NCI-H510A treated with DMSO at 0.1 percent for 48 hours (cell line): ENCODE data around the gene LRWD1.
"Not testable (repeated sequence)": the region's sequence is repeated elsewhere in the genome, so short reads cannot be mapped to it uniquely, and the experiment has no call there.

Source experiments
- DNase-seq: peaks from one replicate; lab custom pipeline; 2025; lab: John Stamatoyannopoulos, UW

The LRWD1 gene

GRCh38 chr7:102444961-102445673, 19.7 kb upstream of the LRWD1 start:
- DNase-seq: no peak

DNA sequence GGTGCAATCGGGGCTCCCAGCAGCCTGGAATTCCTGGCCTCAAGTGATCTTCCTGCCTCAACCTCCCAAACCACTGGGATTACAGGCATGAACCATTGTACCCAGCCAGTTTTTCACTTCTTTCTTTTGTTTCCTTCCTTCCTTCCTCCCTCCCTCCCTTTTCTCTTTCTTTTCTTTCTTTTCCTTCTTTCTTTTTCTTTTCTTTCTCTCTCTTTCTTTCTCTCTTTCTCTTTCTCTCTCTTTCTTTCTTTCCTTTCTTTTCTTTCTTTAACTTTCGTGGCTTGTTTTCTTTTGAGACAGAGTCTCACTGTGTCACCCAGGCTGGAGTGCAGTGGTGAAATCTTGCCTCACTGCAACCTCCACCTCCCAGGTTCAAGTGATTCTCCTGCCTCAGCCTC, 19.1 kb upstream of the LRWD1 start:
- DNase-seq: no peak

DNA sequence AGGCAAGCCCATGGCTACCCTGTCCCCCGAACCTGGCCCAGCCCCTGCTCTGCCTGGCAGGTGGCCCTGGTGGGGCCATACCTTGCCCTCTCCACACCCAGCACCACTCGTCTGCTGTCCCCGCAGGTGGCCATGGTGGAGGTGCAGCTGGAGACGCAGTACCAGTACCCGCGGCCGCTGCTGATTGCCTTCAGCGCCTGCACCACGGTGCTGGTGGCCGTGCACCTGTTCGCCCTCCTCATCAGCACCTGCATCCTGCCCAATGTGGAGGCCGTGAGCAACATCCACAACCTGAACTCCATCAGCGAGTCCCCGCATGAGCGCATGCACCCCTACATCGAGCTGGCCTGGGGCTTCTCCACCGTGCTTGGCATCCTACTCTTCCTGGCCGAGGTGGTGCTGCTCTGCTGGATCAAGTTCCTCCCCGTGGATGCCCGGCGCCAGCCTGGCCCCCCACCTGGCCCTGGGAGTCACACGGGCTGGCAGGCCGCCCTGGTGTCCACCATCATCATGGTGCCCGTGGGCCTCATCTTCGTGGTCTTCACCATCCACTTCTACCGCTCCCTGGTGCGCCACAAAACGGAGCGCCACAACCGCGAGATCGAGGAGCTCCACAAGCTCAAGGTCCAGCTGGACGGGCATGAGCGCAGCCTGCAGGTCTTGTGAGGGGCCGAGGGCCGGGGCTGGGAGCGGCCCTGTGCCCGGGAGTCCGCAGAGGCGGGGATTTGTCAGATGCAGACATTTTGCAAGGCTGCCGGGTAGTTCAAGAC, 18.2 kb upstream of the LRWD1 start:
- no peak for DNase-seq

GRCh38 chr7:102447311-102447710, 17.5 kb upstream of the LRWD1 start:
- no peak for DNase-seq

GRCh38 chr7:102449136-102449535, 15.6 kb upstream of the LRWD1 start:
- DNase-seq: no peak

GRCh38 chr7:102450242-102450641, 14.5 kb upstream of the LRWD1 start:
- DNase-seq: no peak

DNA sequence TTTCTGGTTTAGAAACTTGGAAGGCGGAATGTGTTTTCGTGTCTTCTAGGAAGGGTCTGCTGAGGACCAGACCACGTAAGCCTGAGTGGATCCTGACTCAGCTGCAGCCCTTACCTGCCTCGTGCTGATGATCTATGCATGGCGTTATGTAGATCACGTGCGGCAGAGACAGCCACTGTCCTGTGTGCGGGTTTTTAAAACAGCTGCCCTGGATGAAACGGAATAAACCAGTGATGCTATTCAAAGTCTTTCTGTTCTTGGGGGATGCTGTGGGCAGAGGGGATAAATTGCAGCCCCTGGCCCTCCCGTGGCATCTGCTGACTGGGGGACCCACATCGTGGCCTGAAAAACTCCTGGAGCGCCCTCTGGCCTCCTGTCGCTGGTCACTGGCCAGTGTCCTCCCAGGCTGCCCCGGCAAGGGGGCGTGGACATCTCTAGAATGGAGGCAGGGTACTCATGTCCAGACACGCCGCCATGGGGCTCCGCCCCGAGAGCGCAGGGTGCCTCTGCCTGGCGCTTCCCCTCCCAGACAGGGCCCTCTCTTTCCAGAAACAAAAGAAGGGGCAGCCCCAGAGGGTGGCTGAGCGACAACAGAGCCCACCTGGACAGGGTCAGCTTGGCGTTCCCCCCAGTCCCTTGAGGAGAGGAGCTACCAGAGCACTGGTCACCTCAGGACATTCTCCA, 13.3 kb upstream of the LRWD1 start:
- DNase-seq: no peak

DNA sequence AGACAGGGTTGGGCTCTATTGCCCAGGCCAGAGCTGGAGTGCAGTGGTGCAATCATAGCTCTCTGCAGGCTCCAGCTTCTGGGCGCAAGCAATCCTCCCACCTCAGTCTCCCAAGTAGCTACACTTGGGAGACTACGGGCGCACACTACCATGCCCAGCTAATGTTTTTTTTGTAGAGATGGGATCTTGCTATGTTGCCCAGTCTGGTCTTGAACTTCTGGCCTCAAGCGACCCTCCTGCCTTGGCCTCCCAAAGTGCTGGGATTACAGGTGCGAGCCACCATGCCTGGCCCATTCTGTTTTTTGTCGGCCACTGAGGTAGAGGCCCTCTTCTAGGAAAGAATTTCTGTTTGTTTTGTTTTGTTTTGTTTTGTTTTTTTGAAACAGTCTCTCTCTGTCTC, 12.3 kb upstream of the LRWD1 start:
- no peak for DNase-seq

GRCh38 chr7:102453319-102453718, 11.5 kb upstream of the LRWD1 start:
- peak; percentile 10 for DNase-seq

DNA sequence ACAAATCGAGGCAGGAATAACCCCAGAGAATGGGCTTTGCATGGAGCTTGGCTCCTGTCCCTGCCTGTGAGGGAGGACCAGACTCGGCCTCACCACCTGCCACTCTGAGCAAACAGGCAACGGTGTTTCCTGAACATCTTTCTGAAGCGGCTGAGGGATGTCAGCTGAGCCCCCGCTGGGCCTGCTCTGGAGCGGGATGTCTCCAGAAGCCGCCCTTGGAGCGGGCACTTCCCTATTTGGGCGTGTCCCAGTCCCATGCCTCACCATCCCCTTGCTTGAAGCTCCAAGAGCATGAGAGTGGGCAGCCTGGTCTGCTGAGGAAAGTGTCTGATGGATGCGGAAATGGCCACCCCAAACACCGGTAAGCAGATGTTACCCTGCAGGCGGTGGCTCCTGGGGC, 10.3 kb upstream of the LRWD1 start:
- no peak for DNase-seq

- not testable (repeated sequence) for DNase-seq
Measured at GRCh38 chr7:102454932-102455331, 9.9 kb upstream of the LRWD1 start.

- no peak for DNase-seq
Measured at GRCh38 chr7:102455596-102455995, 9.2 kb upstream of the LRWD1 start.

DNA sequence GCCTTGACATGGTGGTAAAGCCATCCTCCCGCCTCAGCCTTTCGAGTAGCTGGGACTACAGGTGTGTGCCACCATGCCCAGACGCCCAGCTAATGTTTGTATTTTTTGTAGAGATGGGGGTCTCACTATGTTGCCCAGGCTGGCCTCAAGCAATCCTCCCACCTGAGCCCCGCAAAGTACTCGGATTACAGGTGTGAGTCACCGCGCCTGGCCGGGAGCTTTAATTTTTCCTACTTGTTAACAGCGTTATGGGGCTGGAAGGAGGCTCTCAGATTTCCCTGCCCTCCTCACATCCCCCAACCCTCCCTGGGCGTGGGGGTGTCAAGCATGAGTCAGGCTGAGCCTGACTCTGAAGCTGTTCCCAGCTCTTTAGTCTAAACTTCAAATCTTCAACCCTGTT, 8.5 kb upstream of the LRWD1 start:
- DNase-seq: no peak

DNA sequence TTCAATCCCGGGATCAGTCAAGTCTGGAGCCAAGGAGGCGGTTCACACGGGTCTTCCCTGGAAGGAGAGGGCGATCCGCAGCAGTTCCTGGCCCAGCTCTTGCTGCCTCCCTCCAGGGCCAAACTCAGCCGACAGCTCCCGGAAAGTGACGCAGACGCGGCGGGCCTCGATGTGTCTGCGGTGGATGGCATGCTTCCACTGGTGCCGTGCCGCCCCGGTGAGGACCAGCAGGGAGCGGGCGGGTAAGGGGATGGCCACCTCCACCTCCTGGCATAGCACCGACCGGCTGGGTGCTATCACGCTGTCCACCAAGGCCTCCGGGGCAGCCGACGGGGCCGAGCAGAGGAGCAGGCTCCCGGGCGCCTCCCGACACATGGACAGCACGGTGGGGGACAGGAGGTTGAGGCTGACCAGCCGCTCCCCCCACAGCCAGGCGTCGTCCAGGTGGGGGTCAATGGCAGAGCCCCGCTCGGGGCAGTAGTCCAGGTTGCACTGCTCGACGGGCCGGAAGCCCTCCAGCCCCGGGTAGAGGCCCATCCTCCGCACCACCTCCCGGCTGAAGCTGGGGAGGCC, 7.3 kb upstream of the LRWD1 start:
- no peak for DNase-seq

DNA sequence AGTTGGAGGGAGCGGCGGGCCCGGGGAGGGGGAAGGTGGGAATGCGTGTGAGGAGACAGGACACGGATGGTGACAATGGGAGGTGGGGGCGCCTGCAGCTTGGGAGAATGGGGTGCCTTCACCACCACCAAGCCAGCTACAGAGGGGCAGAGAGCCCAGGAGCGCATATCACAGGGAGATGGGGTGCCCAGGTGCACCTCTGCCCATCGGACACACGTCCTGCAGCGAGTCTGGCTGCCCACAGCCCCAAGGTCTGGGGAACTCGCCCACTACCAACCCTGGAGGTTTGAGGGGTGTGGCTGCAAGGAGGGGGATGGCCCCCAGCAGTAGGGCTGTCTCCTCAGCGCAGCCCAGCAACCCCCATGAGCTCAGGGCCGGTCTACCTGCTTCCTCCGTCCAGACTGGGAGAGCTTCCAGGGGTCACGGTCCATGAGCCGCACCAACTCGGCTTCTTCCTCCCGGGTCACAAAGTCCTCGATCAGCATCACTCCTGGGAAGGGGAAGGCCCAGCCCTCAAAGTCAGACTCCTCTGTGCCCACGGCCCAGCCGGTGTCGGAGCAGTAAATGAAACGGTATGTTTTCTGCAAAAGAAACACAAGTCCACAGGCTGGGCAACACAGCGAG, 5.5 kb upstream of the LRWD1 start:
- no peak for DNase-seq

GRCh38 chr7:102460467-102460866, 4.3 kb upstream of the LRWD1 start:
- DNase-seq: no peak

DNA sequence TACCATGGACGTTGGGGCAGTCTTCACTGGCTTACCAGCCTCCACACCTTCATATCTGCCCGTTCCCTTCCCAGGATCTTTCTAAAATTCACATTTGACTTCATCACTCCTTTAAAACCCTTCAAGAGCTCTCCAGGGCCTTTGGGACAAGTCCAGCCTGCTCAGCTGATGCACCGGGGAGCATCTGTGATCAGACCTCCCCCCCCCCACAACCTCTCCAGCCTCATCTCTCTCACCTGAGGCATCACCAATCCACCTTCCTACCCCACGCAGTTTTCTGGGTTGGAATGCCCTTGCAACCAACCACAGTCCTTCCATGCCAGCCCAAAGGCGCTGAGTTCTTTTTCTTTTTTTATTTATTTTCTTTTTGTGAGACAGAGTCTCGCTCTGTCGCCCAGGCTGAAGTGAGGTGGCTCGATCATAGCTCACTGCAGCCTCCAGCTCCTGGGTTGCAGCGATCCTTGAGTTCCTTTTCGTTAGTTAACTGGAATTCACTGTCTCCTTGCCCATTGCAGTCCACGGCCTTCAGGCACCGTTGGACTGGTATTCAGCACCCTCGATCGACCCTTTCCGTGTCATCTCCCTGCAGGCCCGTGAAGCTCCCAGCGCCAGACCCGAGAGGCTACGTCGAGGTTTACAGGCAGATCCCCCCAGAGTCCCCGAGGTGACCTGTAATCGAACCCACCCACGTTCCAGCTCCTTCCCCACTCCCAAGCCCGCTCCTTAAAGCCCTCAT, 775 bp upstream of the LRWD1 start:
- DNase-seq: no peak

- DNase-seq: no peak
Measured at GRCh38 chr7:102466097-102466496, 1.3 kb downstream of the LRWD1 start.

DNA sequence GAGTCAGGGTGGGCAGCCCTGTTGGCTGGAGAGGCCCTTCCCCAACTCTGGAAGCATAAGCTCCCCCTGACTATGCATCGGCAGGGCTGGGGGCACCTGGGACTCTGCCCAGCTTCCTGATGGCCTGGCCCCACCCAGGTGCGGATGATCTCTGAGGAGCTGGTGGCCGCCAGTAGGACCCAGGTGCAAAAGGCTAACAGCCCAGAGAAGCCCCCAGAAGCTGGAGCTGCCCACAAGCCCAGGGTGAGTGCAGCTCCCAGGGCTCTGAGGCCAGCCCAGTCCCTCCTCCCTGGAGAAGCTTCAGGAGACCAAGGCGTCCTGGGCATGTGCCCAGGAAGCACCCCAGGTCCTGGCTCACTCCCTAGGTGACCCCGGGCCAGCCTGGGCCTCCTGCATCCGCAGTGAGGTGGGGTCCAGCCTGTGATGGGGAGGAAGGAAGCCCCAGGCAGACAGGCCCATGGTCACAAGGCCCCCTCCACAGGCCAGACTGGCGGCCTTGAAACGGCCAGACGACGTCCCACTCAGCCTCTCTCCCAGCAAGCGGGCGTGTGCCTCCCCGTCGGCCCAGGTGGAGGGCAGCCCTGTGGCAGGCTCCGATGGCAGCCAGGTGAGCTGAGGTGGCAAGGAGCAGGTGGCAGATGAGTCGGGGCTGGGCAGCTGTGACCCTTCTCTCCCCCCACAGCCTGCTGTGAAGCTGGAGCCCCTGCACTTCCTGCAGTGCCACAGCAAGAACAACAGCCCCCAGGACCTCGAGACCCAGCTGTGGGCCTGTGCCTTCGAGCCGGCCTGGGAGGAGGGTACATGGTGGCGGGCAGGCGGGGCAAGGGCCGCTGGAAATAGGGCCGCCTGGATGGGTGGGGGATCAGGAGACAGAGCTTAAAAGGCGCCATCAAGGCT, 3.0 kb downstream of the LRWD1 start:
- DNase-seq: no peak
